ENCODE data around the gene PRDX6.

- TF ChIP-seq CTCF (IDR thresholded peaks at IDR 0.05) (no peak), POLR2A (IDR thresholded peaks at IDR 0.05) (no peak)
Measured at GRCh38 chr1:173485401-173485800, 8.3 kb downstream of the PRDX6 start.

Data from prostate gland (tissue), 2 donors.